DMS114 treated with DMSO at 0.1 percent for 48 hours (cell line): ENCODE results near the gene SPATA17.

Source experiments
- DNase-seq: peaks from one replicate; lab custom pipeline; 2025; ENCODE audit not compliant: unreplicated experiment; lab: John Stamatoyannopoulos, UW

Gene SPATA17

DNA sequence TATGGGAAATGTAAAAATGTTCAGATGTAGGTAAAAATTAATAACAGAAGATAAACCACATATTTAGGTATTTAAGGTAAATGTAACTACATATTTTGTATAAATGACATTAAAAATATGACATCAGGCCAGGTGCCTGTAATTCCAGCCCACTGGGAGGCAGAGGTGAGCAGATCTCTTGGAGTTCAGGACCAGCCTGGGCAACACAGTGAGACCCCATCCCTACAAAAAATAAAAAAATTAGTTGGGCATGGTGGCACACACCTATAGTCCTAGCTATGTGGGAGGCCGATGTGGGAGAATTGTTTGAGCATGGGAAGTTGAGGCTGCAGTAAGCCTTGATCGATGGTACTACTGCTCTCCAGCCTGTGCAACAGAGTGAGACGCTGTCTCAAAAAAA lies 216.5 kb downstream of the SPATA17 start:
- no peak for DNase-seq

DNA sequence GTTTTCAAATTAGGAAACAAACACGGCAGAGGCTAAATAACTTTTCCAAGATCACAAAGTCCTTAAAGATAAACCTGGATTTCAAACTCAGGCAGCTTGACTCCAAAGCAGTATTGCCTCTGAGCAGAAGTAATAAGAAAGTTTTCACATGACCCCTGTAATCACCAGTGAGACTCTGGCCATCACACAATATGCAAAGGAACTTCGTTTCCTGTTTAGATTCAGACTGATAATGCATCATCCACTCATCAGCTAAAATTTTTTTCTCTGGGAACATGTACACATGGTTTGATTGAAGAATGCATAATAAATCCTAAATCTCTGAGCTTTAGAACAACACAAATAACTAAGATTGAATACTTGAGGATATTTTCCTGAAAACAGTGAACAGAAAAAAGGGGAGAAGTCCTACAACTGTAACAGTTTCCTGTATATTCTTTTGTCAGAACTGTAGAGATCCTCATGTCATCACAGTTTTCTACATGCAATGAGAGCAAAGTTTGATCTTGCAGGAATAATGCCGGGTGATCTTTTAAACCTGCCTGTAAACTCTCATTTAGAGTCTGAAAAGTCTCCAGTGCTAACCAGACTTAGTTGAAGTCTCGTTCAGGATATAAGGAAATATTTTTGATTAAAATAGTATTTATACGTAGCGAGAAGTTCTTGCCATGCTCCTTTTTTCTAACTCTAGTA lies 225.3 kb downstream of the SPATA17 start:
- DNase-seq = no peak

DNA sequence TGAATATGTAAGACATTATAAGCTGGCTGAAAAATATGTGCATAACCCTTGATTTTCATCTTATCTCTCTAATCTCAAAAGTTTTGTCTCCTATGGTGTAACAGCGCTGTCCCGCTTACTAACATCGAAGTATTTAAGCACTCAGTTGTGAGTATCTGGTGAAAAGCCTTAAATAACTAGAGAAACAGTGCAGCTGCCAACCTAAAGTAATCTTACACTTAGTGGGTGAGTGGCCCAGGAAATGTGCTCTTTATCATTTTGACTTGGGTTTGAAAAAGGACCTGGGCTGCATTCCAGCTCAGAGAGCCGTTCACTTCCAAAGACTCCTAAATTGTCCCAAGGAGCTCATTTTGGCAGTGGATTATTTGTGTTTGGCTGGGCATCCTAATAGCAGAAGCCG lies 225.9 kb downstream of the SPATA17 start:
- DNase-seq = no peak

- no peak for DNase-seq
Measured at GRCh38 chr1:217861658-217862057, 230.5 kb downstream of the SPATA17 start.

- DNase-seq = no peak
Measured at GRCh38 chr1:217867446-217867995, 236.4 kb downstream of the SPATA17 start.

- DNase-seq = no peak
Measured at GRCh38 chr1:217871955-217872354, 240.8 kb downstream of the SPATA17 start.

DNA sequence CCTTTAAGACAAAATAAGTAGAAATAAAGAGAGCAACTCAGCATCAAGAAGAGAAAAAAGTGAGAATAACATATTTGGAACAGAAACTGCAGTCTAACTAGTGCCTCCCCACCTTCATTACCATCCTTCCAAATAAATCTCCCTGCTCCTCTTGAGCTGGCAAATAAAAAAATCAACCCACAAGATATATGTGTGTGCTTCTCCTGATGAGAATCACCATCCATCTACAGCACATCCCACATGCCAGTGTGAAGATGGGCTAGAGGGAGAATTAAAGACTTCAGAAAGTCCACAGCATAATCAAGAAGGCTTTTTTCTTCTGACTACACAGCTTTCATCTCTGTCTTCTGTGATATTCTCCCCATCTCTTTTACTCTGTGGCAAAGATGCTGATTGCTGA lies 244.1 kb downstream of the SPATA17 start:
- no peak for DNase-seq

GRCh38 chr1:217876401-217876800 lies 245.3 kb downstream of the SPATA17 start:
- no peak for DNase-seq

DNA sequence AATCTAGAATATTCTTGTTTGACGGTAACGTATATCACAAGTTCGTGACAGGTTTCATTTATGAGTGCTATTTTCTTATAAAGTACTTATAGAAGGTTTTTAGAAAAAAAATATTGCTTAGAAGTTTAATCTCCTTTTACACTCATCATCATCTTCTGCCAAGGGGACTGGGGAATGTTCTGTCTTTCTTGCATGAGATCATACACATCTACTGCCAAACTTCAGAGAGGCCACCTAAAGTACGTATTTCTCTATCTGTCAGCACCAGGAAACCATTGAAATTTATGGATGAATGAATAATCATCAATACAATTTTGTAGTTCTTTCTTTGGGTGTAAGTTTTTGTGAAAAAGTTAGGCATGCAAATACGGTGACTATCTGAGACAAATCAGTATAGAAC lies 245.8 kb downstream of the SPATA17 start:
- DNase-seq = no peak

GRCh38 chr1:217881131-217881543 lies 250.0 kb downstream of the SPATA17 start:
- DNase-seq = no peak

GRCh38 chr1:217881607-217882332 lies 250.6 kb downstream of the SPATA17 start:
- DNase-seq = no peak

- no peak for DNase-seq
Measured at GRCh38 chr1:217885181-217885580, 254.0 kb downstream of the SPATA17 start.

DNA sequence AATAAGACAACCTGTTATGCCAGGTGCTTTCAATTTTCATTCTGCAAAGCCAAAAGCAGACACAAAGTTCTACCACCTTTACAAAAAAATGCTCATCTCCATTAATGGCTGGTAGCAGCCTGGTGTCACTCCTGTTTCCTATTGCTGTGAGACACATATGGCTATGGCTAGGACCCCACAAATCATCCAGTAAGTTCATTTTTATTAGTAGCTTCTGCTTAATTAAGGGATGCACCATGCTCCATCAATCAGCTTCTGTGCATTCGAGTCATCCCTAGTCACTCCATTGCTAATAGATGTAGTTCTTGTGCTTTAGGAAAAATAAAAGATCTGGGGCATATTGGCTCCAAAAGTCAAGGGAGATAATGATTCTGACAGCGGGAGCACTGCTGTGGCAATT lies 257.2 kb downstream of the SPATA17 start:
- DNase-seq = no peak

DNA sequence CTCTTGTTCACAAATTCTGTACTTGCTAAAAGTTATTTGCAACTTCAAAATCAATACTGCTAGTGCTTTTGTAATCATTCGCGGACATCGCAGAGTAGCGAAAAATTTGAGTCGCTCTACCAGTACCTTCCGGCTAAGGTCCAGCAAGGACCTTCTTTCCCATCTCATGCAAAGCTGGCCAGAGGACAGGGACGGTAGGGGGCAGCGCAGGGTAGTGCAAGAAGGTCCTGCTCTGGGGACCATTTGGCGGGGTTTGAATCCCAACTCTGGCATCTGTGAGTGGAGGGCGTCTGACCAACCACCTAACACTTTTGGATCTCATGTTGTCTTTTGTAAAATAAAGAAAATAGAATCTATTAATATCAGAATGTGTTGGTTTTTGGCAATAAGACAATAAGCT lies 258.3 kb downstream of the SPATA17 start:
- DNase-seq = no peak

DNA sequence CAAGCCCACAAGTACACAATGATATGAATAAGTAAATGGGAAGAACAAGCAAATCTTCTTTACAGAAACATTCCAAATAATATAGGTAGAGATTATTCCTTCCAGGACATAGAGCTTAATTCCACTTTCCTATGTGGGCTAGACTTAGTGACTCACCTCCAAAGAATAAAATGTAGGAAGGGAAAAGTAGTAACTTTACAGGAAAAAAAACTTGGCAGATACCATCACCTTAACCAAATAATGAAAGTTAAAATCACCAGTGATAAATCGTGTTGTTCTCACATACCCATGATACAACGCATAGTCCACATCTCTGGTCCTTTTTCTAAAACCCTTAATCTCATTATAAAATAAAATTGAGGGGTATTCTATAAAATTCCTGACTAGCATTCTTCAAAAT lies 260.8 kb downstream of the SPATA17 start:
- no peak for DNase-seq

GRCh38 chr1:217892750-217893149 lies 261.6 kb downstream of the SPATA17 start:
- DNase-seq = no peak

DNA sequence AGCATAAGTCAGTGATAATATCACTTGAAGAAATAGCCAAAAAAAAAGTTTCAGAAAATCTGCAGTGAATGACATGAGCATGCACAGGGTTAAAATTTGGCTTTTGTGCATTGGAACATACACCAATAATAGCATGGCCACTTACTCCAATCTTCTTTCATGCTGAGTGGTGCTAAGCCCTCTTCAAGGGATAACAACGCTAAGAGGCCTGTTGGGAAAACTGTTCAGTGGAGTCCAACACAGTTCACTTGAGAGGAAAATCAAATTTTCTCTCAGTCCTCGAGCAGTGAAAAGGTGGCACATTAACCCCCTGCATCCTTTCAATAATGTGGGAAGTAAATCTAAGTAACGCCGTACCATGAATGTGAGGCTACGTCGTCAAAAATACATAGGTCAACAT lies 264.7 kb downstream of the SPATA17 start:
- DNase-seq = no peak

GRCh38 chr1:217896490-217896889 lies 265.3 kb downstream of the SPATA17 start:
- no peak for DNase-seq

DNA sequence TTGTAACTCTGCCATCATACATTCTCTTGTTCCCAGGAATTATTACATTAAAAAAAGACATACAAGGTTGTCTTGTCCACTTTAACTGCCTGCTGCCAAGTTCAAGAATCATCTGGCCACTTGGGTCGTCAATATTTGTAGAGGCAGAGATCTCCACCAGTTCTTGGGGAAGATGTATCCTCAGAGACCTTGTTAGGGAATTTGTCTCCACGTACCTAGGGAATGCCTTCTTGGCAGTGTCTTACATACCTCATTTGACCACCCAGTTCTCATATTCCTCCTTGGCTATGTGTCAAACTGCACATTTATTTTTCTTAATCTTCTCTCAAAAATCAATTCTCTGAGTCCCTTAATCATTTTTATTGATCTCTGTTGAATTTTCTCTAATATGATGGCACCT lies 266.0 kb downstream of the SPATA17 start:
- no peak for DNase-seq

- DNase-seq = no peak
Measured at GRCh38 chr1:217899614-217900013, 268.5 kb downstream of the SPATA17 start.

DNA sequence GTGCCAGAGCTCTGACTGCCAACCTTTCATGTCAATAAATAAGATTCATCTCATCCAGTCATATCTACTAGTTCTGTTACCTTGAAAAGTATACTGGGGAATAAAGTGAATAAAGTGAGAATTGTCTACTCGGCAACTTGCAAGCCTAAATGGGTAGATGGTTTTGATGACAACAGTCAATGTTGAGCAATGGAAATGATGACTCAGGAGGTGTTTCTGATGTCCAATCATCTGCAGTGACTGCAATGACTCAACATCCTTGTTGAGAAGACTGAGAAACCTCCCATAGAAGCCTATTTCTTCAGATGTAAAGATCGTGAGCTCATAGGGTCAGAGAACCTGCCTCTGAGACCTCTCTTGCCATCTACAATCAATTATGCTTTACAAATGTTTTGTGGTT lies 276.4 kb downstream of the SPATA17 start:
- no peak for DNase-seq

- DNase-seq = no peak
Measured at GRCh38 chr1:217910203-217910602, 279.1 kb downstream of the SPATA17 start.
